Measurements from ENCODE around the gene AKT1.

AKT1 gene

DNA sequence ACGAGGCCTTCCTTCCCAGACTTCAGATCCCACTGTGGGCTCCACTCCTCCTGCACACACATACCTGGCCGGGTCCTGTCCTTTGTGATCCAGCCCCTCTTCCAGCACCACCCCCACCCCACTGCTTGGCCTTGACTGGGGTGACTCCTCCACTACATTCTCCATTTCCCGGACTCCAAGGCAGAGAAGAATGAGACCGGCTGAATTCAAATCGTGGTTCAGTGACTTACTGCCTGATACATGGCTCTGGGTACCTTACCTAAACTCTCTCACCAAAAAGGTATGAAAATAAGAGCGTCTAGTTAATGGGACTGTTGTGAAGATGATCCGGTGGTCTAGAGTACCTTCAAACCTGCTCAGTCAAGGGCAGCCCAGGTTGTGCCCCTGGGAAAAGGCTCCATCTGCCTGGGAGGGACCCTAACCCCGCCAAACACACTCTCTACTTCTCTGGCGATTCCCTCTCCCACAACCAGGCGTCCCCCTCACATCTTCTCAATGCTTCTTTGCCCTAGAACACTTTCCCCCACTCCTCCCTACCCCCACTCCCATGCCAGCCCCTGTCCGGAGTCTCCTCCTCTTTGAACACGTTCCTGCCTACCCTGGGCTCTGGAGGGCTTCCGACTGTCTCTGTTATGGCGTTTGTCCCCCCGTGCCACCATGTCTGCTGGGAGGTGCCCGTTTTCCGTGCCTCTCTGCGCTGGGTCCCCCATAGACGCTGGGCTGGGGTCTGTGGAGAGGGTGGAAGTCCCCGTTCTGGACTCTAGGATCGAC lies 3.9 kb upstream of the AKT1 start:
- Histone ChIP-seq H3K4ac (ENCODE audit: low read depth, low read length) (peak overlapping the region; percentile 24), H3K9me3 (ENCODE audit: insufficient read depth, low read depth, low read length) (peaks cover 7% of the 10 kb centered on the region)

GRCh38 chr14:104798300-104799243 lies 3.0 kb upstream of the AKT1 start:
- Histone ChIP-seq H2AFZ (ENCODE audit: insufficient read depth, low read length, poor library complexity) (no peak overlapping the region), H3K4ac (ENCODE audit: low read depth, low read length) (no peak overlapping the region), H3K27me3 (ENCODE audit: insufficient read depth, low read length) (peaks cover 6% of the 10 kb centered on the region), H4K8ac (ENCODE audit: low read depth, low read length) (no peak overlapping the region), H3K18ac (ENCODE audit: low read length) (no peak overlapping the region), H4K91ac (ENCODE audit: low read depth, low read length) (no peak overlapping the region), H2BK5ac (ENCODE audit: low read depth, low read length, poor library complexity) (no peak overlapping the region), H3K4me2 (ENCODE audit: low read length) (no peak overlapping the region), H3K79me1 (ENCODE audit: low read length) (peaks cover 24% of the 10 kb centered on the region), H3K27ac (ENCODE audit: low read depth, low read length) (no peak overlapping the region), H3K23ac (ENCODE audit: low read length) (no peak overlapping the region), H3K9ac (ENCODE audit: low read length) (no peak overlapping the region), H2BK12ac (ENCODE audit: low read length) (no peak overlapping the region), H3K4me3 (ENCODE audit: low read depth, low read length) (no peak overlapping the region), H3K79me2 (ENCODE audit: control insufficient read depth, insufficient read depth, low read length, poor library complexity) (peaks cover 23% of the 10 kb centered on the region), H3K9me3 (ENCODE audit: insufficient read depth, low read depth, low read length) (peaks cover 7% of the 10 kb centered on the region), H2BK120ac (ENCODE audit: insufficient read depth, low read length, poor library complexity) (no peak overlapping the region), H2AK5ac (ENCODE audit: low read length) (peak overlapping the region; percentile 27), H3K4me1 (ENCODE audit: control insufficient read depth in 1 of 2, insufficient read depth in 2 of 2, low read length in 2 of 2) (peaks cover 20 to 27% of the 10 kb centered on the region in 2 experiments), H3K36me3 (ENCODE audit: control insufficient read depth in 1 of 2, insufficient read depth in 2 of 2, low read length in 2 of 2) (peaks cover 2 to 6% of the 10 kb centered on the region in 2 experiments), H4K12ac (ENCODE audit: low read depth, low read length) (no peak overlapping the region), H3K14ac (ENCODE audit: low read length) (no peak overlapping the region)
- no CpG with 5 or more reads among the region's 16 CpGs for WGBS (ENCODE audit: extremely low coverage, insufficient coverage, insufficient read length)
- no peak for DNase-seq

More for the DNA sequence above, 3.9 kb upstream of the AKT1 start:
- Histone ChIP-seq H3K4me1 (ENCODE audit: control insufficient read depth in 1 of 2, insufficient read depth in 2 of 2, low read length in 2 of 2) (peaks cover 15 to 19% of the 10 kb centered on the region in 2 experiments), H3K79me2 (ENCODE audit: control insufficient read depth, insufficient read depth, low read length, poor library complexity) (peaks cover 16% of the 10 kb centered on the region), H3K23ac (ENCODE audit: low read length) (no peak overlapping the region), H3K14ac (ENCODE audit: low read length) (peak overlapping the region; percentile 58), H3K4me3 (ENCODE audit: low read depth, low read length) (peak overlapping the region; percentile 72), H2AK5ac (ENCODE audit: low read length) (peak overlapping the region; percentile 22), H4K91ac (ENCODE audit: low read depth, low read length) (peak overlapping the region; percentile 93), H3K79me1 (ENCODE audit: low read length) (peaks cover 22% of the 10 kb centered on the region), H3K27me3 (ENCODE audit: insufficient read depth, low read length) (peaks cover 6% of the 10 kb centered on the region), H2AFZ (ENCODE audit: insufficient read depth, low read length, poor library complexity) (peak overlapping the region; percentile 61), H4K12ac (ENCODE audit: low read depth, low read length) (peak overlapping the region; percentile 88), H3K4me2 (ENCODE audit: low read length) (peak overlapping the region; percentile 85), H3K9ac (ENCODE audit: low read length) (peak overlapping the region; percentile 86), H2BK12ac (ENCODE audit: low read length) (peak overlapping the region; percentile 44), H3K27ac (ENCODE audit: low read depth, low read length) (no peak overlapping the region), H2BK5ac (ENCODE audit: low read depth, low read length, poor library complexity) (no peak overlapping the region), H3K36me3 (ENCODE audit: control insufficient read depth in 1 of 2, insufficient read depth in 2 of 2, low read length in 2 of 2) (peaks cover 2 to 6% of the 10 kb centered on the region in 2 experiments), H3K18ac (ENCODE audit: low read length) (peak overlapping the region; percentile 35), H4K8ac (ENCODE audit: low read depth, low read length) (peak overlapping the region; percentile 83), H2BK120ac (ENCODE audit: insufficient read depth, low read length, poor library complexity) (peak overlapping the region; percentile 60)
- no peak for DNase-seq
- WGBS (ENCODE audit: extremely low coverage, insufficient coverage, insufficient read length): no CpG with 5 or more reads among the region's 21 CpGs

DNA sequence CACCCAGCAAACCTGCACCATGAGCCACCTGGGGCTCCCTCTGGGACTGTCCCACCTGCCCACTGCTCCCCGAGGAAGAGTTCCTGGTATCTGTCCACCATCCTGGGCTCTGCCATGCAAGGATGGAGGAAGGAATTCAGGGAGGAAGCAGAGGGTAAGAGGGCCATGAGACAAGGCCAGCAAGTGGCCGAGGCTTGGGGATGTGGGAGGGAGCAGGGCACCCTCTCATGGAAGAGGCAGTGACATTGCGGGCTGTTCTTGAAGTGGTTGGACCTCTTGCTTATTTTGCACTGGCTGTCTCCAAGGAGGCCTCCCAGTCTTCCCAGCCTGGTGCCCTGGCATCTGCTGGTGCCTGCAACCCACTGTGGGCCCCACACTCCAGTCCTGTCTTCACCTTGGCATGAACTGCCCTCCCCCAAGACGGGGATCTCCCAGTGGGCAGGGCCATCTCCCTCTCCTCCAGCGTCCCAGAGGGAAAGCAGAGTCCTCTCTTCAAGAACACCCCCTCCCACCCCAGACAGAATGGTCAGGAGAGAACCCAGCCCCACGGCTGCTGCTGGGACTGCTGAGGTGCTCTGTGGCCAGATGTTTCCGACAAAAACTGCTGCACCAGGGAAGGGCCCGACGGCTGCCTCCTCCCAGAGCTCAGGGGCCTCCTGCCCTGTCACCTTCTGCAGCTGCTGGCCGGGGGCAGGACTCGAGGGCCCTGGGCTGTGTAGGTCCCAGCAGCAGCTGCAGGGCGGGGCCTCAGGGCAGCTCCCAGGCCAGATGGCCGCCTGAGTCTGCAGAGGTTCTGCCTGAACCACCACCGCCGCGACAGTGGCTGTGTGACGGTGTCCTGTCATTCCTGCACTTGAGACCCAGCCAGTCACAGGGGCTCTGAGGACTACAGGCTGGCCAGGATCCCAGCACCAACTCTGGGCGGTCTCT lies 1.8 kb upstream of the AKT1 start:
- no peak overlapping the region for H3K4me2 ChIP-seq (ENCODE audit: low read length)
- no peak overlapping the region for H3K18ac ChIP-seq (ENCODE audit: low read length)
- no peak overlapping the region for H3K27ac ChIP-seq (ENCODE audit: low read depth, low read length)
- peaks cover 26% of the 10 kb centered on the region for H3K79me2 ChIP-seq (ENCODE audit: control insufficient read depth, insufficient read depth, low read length, poor library complexity)
- peaks cover 23 to 33% of the 10 kb centered on the region in 2 experiments for H3K4me1 ChIP-seq (ENCODE audit: control insufficient read depth in 1 of 2, insufficient read depth in 2 of 2, low read length in 2 of 2)
- peaks cover 24% of the 10 kb centered on the region for H3K79me1 ChIP-seq (ENCODE audit: low read length)
- H3K4me3 ChIP-seq (ENCODE audit: low read depth, low read length): no peak overlapping the region
- peak; percentile 80 to 88 for DNase-seq
- H3K9ac ChIP-seq (ENCODE audit: low read length): no peak overlapping the region
- H3K14ac ChIP-seq (ENCODE audit: low read length): no peak overlapping the region
- H2BK5ac ChIP-seq (ENCODE audit: low read depth, low read length, poor library complexity): no peak overlapping the region
- no peak overlapping the region for H3K23ac ChIP-seq (ENCODE audit: low read length)
- peaks cover 7% of the 10 kb centered on the region for H3K9me3 ChIP-seq (ENCODE audit: insufficient read depth, low read depth, low read length)
- H4K8ac ChIP-seq (ENCODE audit: low read depth, low read length): no peak overlapping the region
- H3K4ac ChIP-seq (ENCODE audit: low read depth, low read length): no peak overlapping the region
- no peak overlapping the region for H2BK12ac ChIP-seq (ENCODE audit: low read length)
- no peak overlapping the region for H2AK5ac ChIP-seq (ENCODE audit: low read length)
- no peak overlapping the region for H4K91ac ChIP-seq (ENCODE audit: low read depth, low read length)
- no CpG with 5 or more reads among the region's 18 CpGs for WGBS (ENCODE audit: extremely low coverage, insufficient coverage, insufficient read length)
- H3K36me3 ChIP-seq (ENCODE audit: control insufficient read depth in 1 of 2, insufficient read depth in 2 of 2, low read length in 2 of 2): peaks cover 7 to 12% of the 10 kb centered on the region in 2 experiments
- no peak overlapping the region for H2BK120ac ChIP-seq (ENCODE audit: insufficient read depth, low read length, poor library complexity)
- H4K12ac ChIP-seq (ENCODE audit: low read depth, low read length): no peak overlapping the region
- peaks cover 6% of the 10 kb centered on the region for H3K27me3 ChIP-seq (ENCODE audit: insufficient read depth, low read length)
- H2AFZ ChIP-seq (ENCODE audit: insufficient read depth, low read length, poor library complexity): no peak overlapping the region

GRCh38 chr14:104796687-104797081 lies 1.1 kb upstream of the AKT1 start:
- Histone ChIP-seq H3K79me2 (ENCODE audit: control insufficient read depth, insufficient read depth, low read length, poor library complexity) (peaks cover 28% of the 10 kb centered on the region), H2BK120ac (ENCODE audit: insufficient read depth, low read length, poor library complexity) (no peak overlapping the region), H3K27ac (ENCODE audit: low read depth, low read length) (no peak overlapping the region), H3K23ac (ENCODE audit: low read length) (no peak overlapping the region), H3K14ac (ENCODE audit: low read length) (no peak overlapping the region), H4K12ac (ENCODE audit: low read depth, low read length) (no peak overlapping the region), H3K9ac (ENCODE audit: low read length) (no peak overlapping the region), H2AK5ac (ENCODE audit: low read length) (no peak overlapping the region), H3K4me1 (ENCODE audit: control insufficient read depth in 1 of 2, insufficient read depth in 2 of 2, low read length in 2 of 2) (peaks cover 23 to 31% of the 10 kb centered on the region in 2 experiments), H3K36me3 (ENCODE audit: control insufficient read depth in 1 of 2, insufficient read depth in 2 of 2, low read length in 2 of 2) (peaks cover 11 to 19% of the 10 kb centered on the region in 2 experiments), H2AFZ (ENCODE audit: insufficient read depth, low read length, poor library complexity) (no peak overlapping the region), H4K91ac (ENCODE audit: low read depth, low read length) (no peak overlapping the region), H3K9me3 (ENCODE audit: insufficient read depth, low read depth, low read length) (peaks cover 7% of the 10 kb centered on the region), H3K18ac (ENCODE audit: low read length) (no peak overlapping the region), H3K27me3 (ENCODE audit: insufficient read depth, low read length) (peaks cover 6% of the 10 kb centered on the region), H4K8ac (ENCODE audit: low read depth, low read length) (no peak overlapping the region), H3K4me3 (ENCODE audit: low read depth, low read length) (no peak overlapping the region), H3K4me2 (ENCODE audit: low read length) (no peak overlapping the region), H3K79me1 (ENCODE audit: low read length) (peaks cover 24% of the 10 kb centered on the region), H3K4ac (ENCODE audit: low read depth, low read length) (no peak overlapping the region), H2BK5ac (ENCODE audit: low read depth, low read length, poor library complexity) (no peak overlapping the region), H2BK12ac (ENCODE audit: low read length) (no peak overlapping the region)
- WGBS (ENCODE audit: extremely low coverage, insufficient coverage, insufficient read length): no CpG with 5 or more reads among the region's 6 CpGs
- no peak for DNase-seq

Data from trophoblast cell (in vitro differentiated cells and primary cell).